Omental fat pad (tissue), 4 donors: Measurements from ENCODE around the gene ECE1. TPM values are rescaled to one million over a fixed set of nuclear protein-coding genes. Genes with fewer than 3 reads are reported as not detected.
A peak's percentile ranks its signal among the peaks of the same experiment; 100 is the strongest.
"Not testable (repeated sequence)": the region's sequence is repeated elsewhere in the genome, so short reads cannot be mapped to it uniquely, and the experiment has no call there.

ENCODE experiments used
- ATAC-seq: fragments of 150-250 bp; one replicate; pipeline ENCODE4 v1.9.1; 2016; ENCODE audit warnings: mild to moderate bottlenecking, moderate library complexity; ENCODE audit not compliant: low FRiP score
- DNase-seq: peaks from one replicate; pipeline ENCODE4 v3.0.0-alpha.2; 2019; ENCODE audit warnings: low spot score
- CTCF ChIP-seq, 3 donors: fragments of 450-650 bp; IDR thresholded peaks; one replicate each; pipeline ENCODE4 v1.5.1; 2016 to 2017; ENCODE audit warnings: antibody characterized with exemption in 3 of 3, mild to moderate bottlenecking in 3 of 3, moderate library complexity in 2 of 3
- total RNA-seq, 4 donors: library from RNA; depleted of rRNA; stranded (reverse); fragments of >200 nt; gene quantifications; one replicate each; pipeline ENCODE4 v1.1.0, GENCODE V29; 2016

Gene ECE1
- total RNA-seq, 4 donors from 2014 or later = 43.5 to 158 (median 114) TPM

- no peak for DNase-seq
- peak; percentile 5 for ATAC-seq
- no peak for TF ChIP-seq CTCF (IDR thresholded peaks at IDR 0.05)
These were observed 115.5 kb downstream of the ECE1 start for GRCh38 chr1:21174654-21175323.

- TF ChIP-seq CTCF (IDR thresholded peaks at IDR 0.05) = no peak
- DNase-seq = no peak
- no peak for ATAC-seq
These were observed 116.0 kb downstream of the ECE1 start for GRCh38 chr1:21174230-21174629.

GRCh38 chr1:21173096-21173495 is 117.2 kb downstream of the ECE1 start:
- ATAC-seq, DNase-seq: not testable (repeated sequence)

- not testable (repeated sequence) for ATAC-seq, DNase-seq
These were observed 119.4 kb downstream of the ECE1 start for GRCh38 chr1:21170837-21171236.

GRCh38 chr1:21168444-21168843 is 121.8 kb downstream of the ECE1 start:
- no peak for ATAC-seq
- TF ChIP-seq CTCF (IDR thresholded peaks at IDR 0.05) = no peak
- DNase-seq = no peak

Other genes with a start within 250 kb of the ECE1 start
- 10 to 100 TPM; 50.2 to 69.5 (median 51.8) TPM for gene EIF4G3, start 113.6 kb downstream of the ECE1 start, total RNA-seq
- gene NBPF3, start 149.7 kb upstream of the ECE1 start, total RNA-seq = 10 to 100 TPM in 2 of 4 donors, 1 to 10 TPM in 2; 4.6 to 20.5 (median 8.7) TPM
- 10 to 100 TPM in 3 of 4 donors, 1 to 10 TPM in 1; 5.3 to 52.8 (median 16.8) TPM for gene ALPL, start 219.0 kb upstream of the ECE1 start, total RNA-seq